ENCODE results near the gene CALU. TPM values are rescaled to one million over a fixed set of nuclear protein-coding genes. Genes with fewer than 3 reads are reported as not detected.

CALU gene
- total and polyA plus RNA-seq, 2 experiments from 2014 or later = 231 to 305 TPM

DNA sequence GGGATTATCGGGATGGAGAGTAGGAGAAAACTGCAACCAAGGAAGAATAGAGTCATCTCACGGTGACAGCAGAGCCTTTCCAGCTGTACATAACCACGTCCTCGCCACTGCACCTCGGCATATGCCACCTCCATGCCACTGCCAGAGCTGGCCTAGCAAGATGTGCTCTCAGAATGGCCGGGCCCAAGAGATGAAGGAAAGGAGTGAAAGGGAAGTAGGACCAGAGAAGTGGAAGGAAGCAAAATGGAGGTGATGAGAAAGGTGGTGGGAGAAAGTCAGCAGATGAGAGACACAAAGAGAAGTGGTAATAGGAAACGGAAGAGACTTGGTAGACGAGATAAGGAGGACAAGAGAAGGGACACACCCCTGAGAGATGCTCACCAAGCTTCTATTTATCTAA lies 8.0 kb upstream of the CALU start:
- H3K27ac ChIP-seq = no peak overlapping the region
- no peaks in the 10 kb centered on the region for H3K27me3 ChIP-seq
- no peak for DNase-seq (ENCODE audit: low read depth in 1 of 2, low spot score in 1 of 2)
- H3K9me3 ChIP-seq (ENCODE audit: low read depth) = no peaks in the 10 kb centered on the region
- TF ChIP-seq, protein P1, sequence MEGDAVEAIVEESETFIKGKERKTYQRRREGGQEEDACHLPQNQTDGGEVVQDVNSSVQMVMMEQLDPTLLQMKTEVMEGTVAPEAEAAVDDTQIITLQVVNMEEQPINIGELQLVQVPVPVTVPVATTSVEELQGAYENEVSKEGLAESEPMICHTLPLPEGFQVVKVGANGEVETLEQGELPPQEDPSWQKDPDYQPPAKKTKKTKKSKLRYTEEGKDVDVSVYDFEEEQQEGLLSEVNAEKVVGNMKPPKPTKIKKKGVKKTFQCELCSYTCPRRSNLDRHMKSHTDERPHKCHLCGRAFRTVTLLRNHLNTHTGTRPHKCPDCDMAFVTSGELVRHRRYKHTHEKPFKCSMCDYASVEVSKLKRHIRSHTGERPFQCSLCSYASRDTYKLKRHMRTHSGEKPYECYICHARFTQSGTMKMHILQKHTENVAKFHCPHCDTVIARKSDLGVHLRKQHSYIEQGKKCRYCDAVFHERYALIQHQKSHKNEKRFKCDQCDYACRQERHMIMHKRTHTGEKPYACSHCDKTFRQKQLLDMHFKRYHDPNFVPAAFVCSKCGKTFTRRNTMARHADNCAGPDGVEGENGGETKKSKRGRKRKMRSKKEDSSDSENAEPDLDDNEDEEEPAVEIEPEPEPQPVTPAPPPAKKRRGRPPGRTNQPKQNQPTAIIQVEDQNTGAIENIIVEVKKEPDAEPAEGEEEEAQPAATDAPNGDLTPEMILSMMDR (IDR thresholded peaks at IDR 0.05; ENCODE audit: low read depth, low read length) = no peak
- H3K4me3 ChIP-seq = no peak overlapping the region
- H3K36me3 ChIP-seq = no peaks in the 10 kb centered on the region
- no peaks in the 10 kb centered on the region for H3K4me1 ChIP-seq (ENCODE audit: low read depth)

DNA sequence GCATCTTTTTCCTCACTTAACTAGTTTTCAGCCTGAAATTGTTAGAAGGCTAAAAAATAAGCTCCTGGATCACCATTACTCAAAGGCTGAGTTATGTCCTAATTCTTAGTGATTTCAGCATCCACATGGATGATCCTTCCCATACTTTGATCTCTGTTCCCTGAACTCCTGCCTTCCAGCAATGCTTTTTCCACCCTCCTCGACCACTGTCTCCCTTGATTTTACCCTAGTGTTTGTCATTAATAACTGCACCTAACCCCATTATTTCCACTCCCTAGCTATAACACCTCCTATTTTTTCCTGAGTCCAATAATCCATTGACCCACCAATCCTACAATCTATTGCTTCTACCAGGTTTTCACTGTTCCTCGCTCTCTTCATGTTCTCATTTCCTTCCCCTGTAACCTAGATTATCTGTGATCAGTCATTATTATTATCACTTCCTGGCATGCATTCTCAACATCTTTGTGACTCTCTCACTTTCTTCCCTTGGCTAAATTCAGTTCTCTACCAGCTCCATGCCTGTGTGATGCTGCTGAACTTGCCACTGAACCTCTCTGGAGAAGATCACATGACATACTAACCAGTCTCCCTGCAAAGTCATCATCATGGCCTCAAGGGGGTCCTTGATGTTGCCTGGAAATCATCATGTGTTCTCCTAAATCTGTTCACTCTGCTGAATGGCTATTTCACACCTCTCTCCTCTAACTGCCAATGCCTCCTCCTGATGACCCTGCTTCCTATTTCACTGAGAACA lies 6.5 kb upstream of the CALU start:
- Histone ChIP-seq H3K4me3 (no peak overlapping the region), H3K9me3 (ENCODE audit: low read depth) (no peaks in the 10 kb centered on the region), H3K36me3 (no peaks in the 10 kb centered on the region), H3K4me1 (ENCODE audit: low read depth) (no peaks in the 10 kb centered on the region), H3K27me3 (no peaks in the 10 kb centered on the region), H3K27ac (no peak overlapping the region)
- TF ChIP-seq, protein P1 (IDR thresholded peaks at IDR 0.05; ENCODE audit: low read depth, low read length) = no peak
- no peak for DNase-seq (ENCODE audit: low read depth in 1 of 2, low spot score in 1 of 2)

DNA sequence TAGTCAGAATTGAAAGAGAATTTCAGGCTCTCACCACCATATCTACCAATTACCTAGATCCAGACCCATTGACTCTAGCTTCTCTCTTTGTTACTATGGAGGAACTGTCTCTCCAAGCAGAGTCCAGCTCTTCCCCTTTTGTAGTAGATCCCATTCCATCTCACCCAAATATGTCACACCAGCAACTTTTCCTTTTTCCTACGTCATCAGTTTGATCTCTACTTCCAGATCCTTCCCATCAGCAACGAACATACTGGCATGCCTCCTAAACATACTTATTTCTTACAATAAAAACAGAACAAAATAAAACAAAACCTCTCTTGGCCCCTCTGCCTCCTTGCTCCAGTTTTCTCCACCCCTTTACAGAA lies 5.9 kb upstream of the CALU start:
- no peaks in the 10 kb centered on the region for H3K4me1 ChIP-seq (ENCODE audit: low read depth)
- H3K27me3 ChIP-seq = no peaks in the 10 kb centered on the region
- no peak overlapping the region for H3K4me3 ChIP-seq
- H3K9me3 ChIP-seq (ENCODE audit: low read depth) = no peaks in the 10 kb centered on the region
- TF ChIP-seq, protein P1 (IDR thresholded peaks at IDR 0.05; ENCODE audit: low read depth, low read length) = no peak
- H3K27ac ChIP-seq = no peak overlapping the region
- H3K36me3 ChIP-seq = no peaks in the 10 kb centered on the region
- DNase-seq (ENCODE audit: low read depth in 1 of 2, low spot score in 1 of 2) = no peak

DNA sequence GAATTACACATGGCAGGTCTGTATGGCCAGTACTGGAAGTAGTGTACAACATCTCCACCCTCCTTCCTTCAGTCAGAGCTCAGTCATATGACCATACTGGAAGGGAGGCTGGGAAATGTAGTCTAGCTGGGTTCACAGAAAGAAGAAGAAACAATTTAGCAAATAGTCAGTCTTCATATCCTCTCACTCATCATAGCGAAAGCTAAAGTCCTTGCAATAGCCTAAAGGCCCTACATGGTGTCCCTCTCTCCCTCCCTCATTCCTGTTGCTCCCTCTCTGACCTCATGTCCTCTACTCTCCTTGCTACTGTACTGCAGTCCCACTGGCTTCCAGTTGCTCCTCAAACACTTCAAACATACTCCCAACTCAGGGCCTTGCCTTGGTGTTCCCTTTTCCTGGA lies 4.3 kb upstream of the CALU start:
- no peak overlapping the region for H3K27ac ChIP-seq
- peaks cover 3% of the 10 kb centered on the region for H3K4me1 ChIP-seq (ENCODE audit: low read depth)
- no peaks in the 10 kb centered on the region for H3K27me3 ChIP-seq

DNA sequence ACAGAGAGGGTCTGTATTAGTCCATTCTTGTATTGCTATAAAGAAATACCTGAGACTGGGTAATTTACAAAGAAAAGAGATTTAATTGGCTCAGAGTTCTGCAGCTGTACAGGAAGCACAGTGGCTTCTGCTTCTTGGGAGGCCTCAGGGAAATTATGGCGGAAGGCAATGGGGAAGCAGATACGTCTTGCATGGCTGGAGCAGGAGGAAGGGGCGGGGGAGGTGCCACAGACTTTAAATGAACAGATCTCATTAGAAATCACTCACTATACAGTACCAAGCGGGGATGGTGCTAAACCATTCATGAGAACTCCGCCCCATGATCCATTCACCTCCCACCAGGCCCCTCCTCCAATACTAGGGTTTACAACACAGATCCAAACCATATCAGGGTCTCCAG lies 3.7 kb upstream of the CALU start:
- no peaks in the 10 kb centered on the region for H3K27me3 ChIP-seq
- no peaks in the 10 kb centered on the region for H3K36me3 ChIP-seq
- no peak for DNase-seq (ENCODE audit: low read depth in 1 of 2, low spot score in 1 of 2)
- TF ChIP-seq, protein P1 (IDR thresholded peaks at IDR 0.05; ENCODE audit: low read depth, low read length) = no peak
- peaks cover 5% of the 10 kb centered on the region for H3K4me1 ChIP-seq (ENCODE audit: low read depth)
- H3K4me3 ChIP-seq = no peak overlapping the region
- no peak overlapping the region for H3K27ac ChIP-seq
- no peaks in the 10 kb centered on the region for H3K9me3 ChIP-seq (ENCODE audit: low read depth)

More for the DNA sequence above, 4.3 kb upstream of the CALU start:
- Histone ChIP-seq H3K4me3 (no peak overlapping the region), H3K9me3 (ENCODE audit: low read depth) (no peaks in the 10 kb centered on the region), H3K36me3 (no peaks in the 10 kb centered on the region)
- no peak for DNase-seq (ENCODE audit: low read depth in 1 of 2, low spot score in 1 of 2)
- TF ChIP-seq, protein P1 (IDR thresholded peaks at IDR 0.05; ENCODE audit: low read depth, low read length) = no peak

Data from cardiac muscle cell (in vitro differentiated cells and primary cell).